Esophagus muscularis mucosa (tissue), 4 donors: ENCODE results near the gene TGFB1. TPM values are rescaled to one million over a fixed set of nuclear protein-coding genes. Genes with fewer than 3 reads are reported as not detected.
"Not testable (repeated sequence)": the region's sequence is repeated elsewhere in the genome, so short reads cannot be mapped to it uniquely, and the experiment has no call there.

Source experiments
- DNase-seq: peaks from one replicate; pipeline ENCODE4 v3.0.0-alpha.2; 2017; ENCODE audit errors: extremely low spot score
- H3K27ac ChIP-seq, 4 donors: fragments of 200-600 bp; sonication (generic); replicated peaks in 1 of 4; 1 replicate in 3 of 4; 2 replicates in 1 of 4; pipeline ENCODE4 v1.5.1; 2016 to 2019; ENCODE audit warnings: mild to moderate bottlenecking in 1 of 4
- H3K27me3 ChIP-seq, 4 donors: fragments of 200-600 bp; sonication (generic); one replicate each; pipeline versions ENCODE4 v1.5.1 to v1.6.0; 2016 to 2019
- H3K36me3 ChIP-seq, 4 donors: fragments of 200-600 bp; sonication (generic); one replicate each; pipeline ENCODE4 v1.5.1; 2016 to 2019
- H3K4me1 ChIP-seq, 4 donors: fragments of 200-600 bp; sonication (generic); one replicate each; pipeline ENCODE4 v1.5.1; 2016 to 2019
- H3K4me3 ChIP-seq, 4 donors: fragments of 200-600 bp; sonication (generic); 1 replicate in 2 of 4; 2 replicates in 2 of 4; pipeline ENCODE4 v1.5.1; 2016 to 2019; ENCODE audit warnings: mild to moderate bottlenecking in 4 of 4, moderate library complexity in 1 of 4
- H3K9me3 ChIP-seq, 4 donors: fragments of 200-600 bp; sonication (generic); 1 replicate in 3 of 4; 2 replicates in 1 of 4; pipeline ENCODE4 v1.5.1; 2016 to 2019
- CTCF ChIP-seq, 3 experiments: fragments of 200-600 bp in 2 of 3; fragments of 450-650 bp in 1 of 3; sonication (generic) in 2 of 3; IDR thresholded peaks; one replicate each; pipeline ENCODE4 v1.5.1; 2017 to 2019; ENCODE audit warnings: antibody characterized with exemption in 3 of 3, mild to moderate bottlenecking in 2 of 3, moderate library complexity in 1 of 3
- EP300 ChIP-seq: sonication (generic); formaldehyde crosslinking; IDR thresholded peaks from one replicate; pipeline ENCODE4 v1.6.1; 2017; ENCODE audit warnings: antibody characterized with exemption
- POLR2A ChIP-seq: fragments of 450-650 bp; IDR thresholded peaks from one replicate; pipeline ENCODE4 v1.6.1; 2017; ENCODE audit warnings: antibody characterized with exemption, moderate library complexity, mild to moderate bottlenecking, low read depth
- POLR2AphosphoS5 ChIP-seq, 2 donors: sonication (generic); formaldehyde crosslinking; IDR thresholded peaks; one replicate each; pipeline ENCODE4 v1.6.1; 2017; ENCODE audit warnings: antibody characterized with exemption in 2 of 2
- WGBS: methylation state at CpG from one replicate; pipeline ENCODE4 v1.1.5; 2018; 5-methylcytosine and 5-hydroxymethylcytosine counted together
- intact Hi-C: fragments of 100-400 bp; cut with DNase I; formaldehyde crosslinking; loops from one replicate; pipeline ENCODE4 v1.15.1; 2023
- total RNA-seq, 4 donors: library from RNA; depleted of rRNA; stranded (reverse); fragments of >200 nt; gene quantifications; one replicate each; pipeline versions ENCODE4 v1.1.0 to v1.2.1, GENCODE V29; 2016

TGFB1 gene
- total RNA-seq, 4 donors from 2014 or later = 29.8 to 52.4 (median 31.8) TPM

- Histone ChIP-seq H3K27ac (peak overlapping the region; percentile 87 to 95 (median 93)), H3K36me3 (peaks cover 0 to 11% (median 7%) of the 10 kb centered on the region in 4 donors), H3K4me1 (peaks cover 23 to 61% (median 58%) of the 10 kb centered on the region in 4 donors), H3K4me3 (peak overlapping the region; percentile 80 to 90 (median 88)), H3K9me3 (no peaks in the 10 kb centered on the region), H3K27me3 (peaks cover 0 to 6% (median 0%) of the 10 kb centered on the region in 4 donors)
- TF ChIP-seq CTCF (IDR thresholded peaks at IDR 0.05) = no peak
- no peak for TF ChIP-seq EP300
- no peak for TF ChIP-seq POLR2A
- TF ChIP-seq POLR2AphosphoS5 (IDR thresholded peaks at IDR 0.05) = no peak
- under 1% methylated on average over 12 of the region's 12 CpGs for WGBS
- intact Hi-C loops = loop anchor here (5.0 kb wide), 2 partner anchors 35 to 75 kb away; partner anchors contain the start of gene B3GNT8
- no peak for DNase-seq
These were observed 1.5 kb downstream of the TGFB1 start for GRCh38 chr19:41352279-41352608.

- peaks cover 0 to 18% (median 14%) of the 10 kb centered on the region in 4 donors for H3K36me3 ChIP-seq
- H3K9me3 ChIP-seq = no peaks in the 10 kb centered on the region
- DNase-seq = no peak
- H3K27me3 ChIP-seq = peaks cover 0 to 6% (median 0%) of the 10 kb centered on the region in 4 donors
- peak overlapping the region; percentile 80 to 90 (median 88) for H3K4me3 ChIP-seq
- no peak for TF ChIP-seq CTCF (IDR thresholded peaks at IDR 0.05)
- no peak for TF ChIP-seq POLR2A
- peak; percentile 47 to 56 for TF ChIP-seq POLR2AphosphoS5 (IDR thresholded peaks at IDR 0.05)
- TF ChIP-seq EP300 = no peak
- H3K4me1 ChIP-seq = peaks cover 23 to 61% (median 58%) of the 10 kb centered on the region in 4 donors
- H3K27ac ChIP-seq = peak overlapping the region; percentile 87 to 95 (median 93)
- under 1% methylated on average over 54 of the region's 58 CpGs for WGBS
- intact Hi-C loops = loop anchor here (5.0 kb wide), 2 partner anchors 34 to 76 kb away; partner anchors contain the start of gene B3GNT8
These were observed 2.1 kb downstream of the TGFB1 start for GRCh38 chr19:41351339-41352245.

GRCh38 chr19:41350735-41351338, 2.9 kb downstream of the TGFB1 start:
- H3K27ac ChIP-seq = peak overlapping the region; percentile 87 to 95 (median 93)
- no peak for DNase-seq
- no peak for TF ChIP-seq EP300
- no peak for TF ChIP-seq CTCF (IDR thresholded peaks at IDR 0.05)
- TF ChIP-seq POLR2AphosphoS5 (IDR thresholded peaks at IDR 0.05) = no peak
- TF ChIP-seq POLR2A = no peak
- no peaks in the 10 kb centered on the region for H3K9me3 ChIP-seq
- peaks cover 20 to 60% (median 57%) of the 10 kb centered on the region in 4 donors for H3K4me1 ChIP-seq
- WGBS = 4% methylated on average over 22 of the region's 22 CpGs
- H3K27me3 ChIP-seq = peaks cover 0 to 6% (median 0%) of the 10 kb centered on the region in 4 donors
- intact Hi-C loops = loop anchor here (5.0 kb wide), 2 partner anchors 34 to 76 kb away; partner anchors contain the start of gene B3GNT8
- peak overlapping the region; percentile 80 to 90 (median 88) for H3K4me3 ChIP-seq
- H3K36me3 ChIP-seq = peaks cover 0 to 25% (median 20%) of the 10 kb centered on the region in 4 donors

GRCh38 chr19:41346916-41347315, 6.8 kb downstream of the TGFB1 start:
- Histone ChIP-seq H3K4me1 (peaks cover 14 to 32% (median 31%) of the 10 kb centered on the region in 4 donors), H3K36me3 (peaks cover 13 to 65% (median 50%) of the 10 kb centered on the region in 4 donors)
- H3K9me3 ChIP-seq, intact Hi-C loops, H3K27me3 ChIP-seq, H3K27ac ChIP-seq, DNase-seq, H3K4me3 ChIP-seq: not testable (repeated sequence)
- WGBS = 94% methylated on average over 9 of the region's 9 CpGs

- Histone ChIP-seq H3K9me3 (no peaks in the 10 kb centered on the region), H3K4me3 (no peak overlapping the region), H3K27me3 (no peaks in the 10 kb centered on the region), H3K27ac (no peak overlapping the region), H3K4me1 (peaks cover 0 to 9% (median 4%) of the 10 kb centered on the region in 4 donors), H3K36me3 (peaks cover 20 to 90% (median 69%) of the 10 kb centered on the region in 4 donors)
- WGBS = 86% methylated on average over 2 of the region's 2 CpGs
- no peak for DNase-seq
- TF ChIP-seq POLR2AphosphoS5 (IDR thresholded peaks at IDR 0.05) (no peak), EP300 (no peak), CTCF (IDR thresholded peaks at IDR 0.05) (no peak), POLR2A (no peak)
- intact Hi-C loops = no loop called here
These were observed 9.6 kb downstream of the TGFB1 start for GRCh38 chr19:41344162-41344561.
